Stimulated activated CD4-positive, alpha-beta T cell treated with anti-CD3 and anti-CD28 coated beads, Interleukin-1b, Interleukin-23, amount 100 ng/mL, for 24 hours (primary cell): ENCODE results near the gene EPS15.
"Not testable (repeated sequence)": the region's sequence is repeated elsewhere in the genome, so short reads cannot be mapped to it uniquely, and the experiment has no call there.

ENCODE experiments used
- DNase-seq, 4 experiments: peaks; one replicate each; pipeline ENCODE4 v3.0.0-alpha.2; 2020; ENCODE audit warnings: low read depth in 4 of 4, low spot score in 1 of 4

The EPS15 gene

GRCh38 chr1:51519048-51519864 is at the start of gene EPS15:
EPS15 (minus strand) TSS chr1:51519266; CDS start chr1:51519231, 35 bp downstream.
- DNase-seq = peak; percentile 52 to 85 (median 84)

- no peak for DNase-seq
These were observed 49.3 kb upstream of the EPS15 start for GRCh38 chr1:51568231-51568935.

DNA sequence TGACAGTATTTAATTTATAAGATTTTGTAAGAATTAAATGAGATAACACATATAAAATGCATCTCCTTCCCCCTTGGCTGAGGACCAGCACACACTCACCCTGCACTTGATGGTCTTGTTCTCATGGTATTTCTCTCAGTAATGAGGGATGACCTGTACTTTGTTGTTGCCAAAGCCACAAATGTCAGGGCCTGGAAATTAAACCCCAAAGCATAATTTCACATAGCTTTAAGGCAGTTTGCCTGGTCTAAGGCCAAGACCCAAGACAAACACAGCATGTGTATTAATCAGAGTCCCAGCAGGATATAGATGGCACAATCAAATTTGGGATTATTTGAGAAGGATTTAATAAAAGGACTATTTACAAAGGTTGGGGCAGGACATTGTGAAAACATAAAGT is 48.6 kb upstream of the EPS15 start:
- no peak for DNase-seq

GRCh38 chr1:51566260-51566659 is 47.2 kb upstream of the EPS15 start:
- DNase-seq = no peak

DNA sequence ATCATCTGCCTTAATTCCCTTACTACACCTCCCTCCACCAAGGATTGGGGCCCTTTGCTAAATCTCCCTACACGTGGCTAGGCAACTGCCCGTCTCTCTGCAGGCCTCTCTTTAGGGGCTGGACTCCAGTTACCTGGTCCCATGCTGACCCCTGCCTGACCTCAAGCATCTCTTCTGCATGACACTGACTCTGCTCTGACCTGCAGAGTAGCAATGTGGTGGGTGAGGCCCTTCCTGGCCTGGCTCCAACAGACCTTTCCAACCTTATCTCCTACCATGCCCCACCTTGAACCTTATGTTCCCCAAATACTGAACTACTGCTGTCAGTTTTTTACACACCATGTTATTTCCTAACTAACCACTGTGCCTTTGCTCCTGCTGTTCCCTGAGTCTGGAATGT is 45.9 kb upstream of the EPS15 start:
- no peak for DNase-seq

DNA sequence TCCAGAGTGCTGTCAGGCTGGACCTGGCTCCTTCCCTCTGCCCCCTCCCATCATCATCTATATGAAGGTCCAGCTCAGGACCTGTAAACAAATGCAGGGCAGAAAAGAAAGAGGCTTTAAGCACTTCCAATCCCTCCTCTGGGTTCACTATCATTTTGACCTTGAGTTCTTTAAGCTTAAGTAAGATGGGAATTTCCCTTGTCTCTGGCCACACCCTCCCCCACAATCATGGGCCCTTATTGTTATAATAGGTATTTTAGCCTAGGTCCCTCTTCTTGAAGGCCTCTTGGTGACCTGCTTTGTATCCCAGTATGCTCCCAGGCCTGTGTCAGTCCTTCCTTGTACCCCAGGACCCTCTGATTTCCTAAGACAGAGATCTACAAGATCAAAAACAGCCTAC is 45.1 kb upstream of the EPS15 start:
- no peak for DNase-seq

DNA sequence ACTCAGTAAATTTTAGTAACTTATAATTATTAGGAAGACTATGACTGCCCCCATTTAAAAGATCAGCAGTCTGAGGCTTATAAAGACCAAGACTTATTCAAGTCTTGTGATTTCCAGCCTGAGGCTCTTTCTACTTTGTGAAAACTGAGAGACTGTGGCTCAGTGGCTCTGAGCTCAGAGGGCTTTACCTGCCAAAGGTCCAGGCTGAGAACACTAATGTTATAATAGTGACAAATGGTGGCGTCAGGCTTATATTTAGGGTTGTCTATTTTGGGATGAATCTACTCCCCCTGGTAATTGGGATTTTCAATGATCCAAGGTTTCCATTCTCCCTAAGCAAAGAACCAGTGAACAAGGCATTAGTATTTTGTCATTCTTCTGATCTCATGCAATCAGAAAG is 42.6 kb upstream of the EPS15 start:
- DNase-seq = no peak

GRCh38 chr1:51560895-51561294 is 41.8 kb upstream of the EPS15 start:
- DNase-seq = not testable (repeated sequence)

DNA sequence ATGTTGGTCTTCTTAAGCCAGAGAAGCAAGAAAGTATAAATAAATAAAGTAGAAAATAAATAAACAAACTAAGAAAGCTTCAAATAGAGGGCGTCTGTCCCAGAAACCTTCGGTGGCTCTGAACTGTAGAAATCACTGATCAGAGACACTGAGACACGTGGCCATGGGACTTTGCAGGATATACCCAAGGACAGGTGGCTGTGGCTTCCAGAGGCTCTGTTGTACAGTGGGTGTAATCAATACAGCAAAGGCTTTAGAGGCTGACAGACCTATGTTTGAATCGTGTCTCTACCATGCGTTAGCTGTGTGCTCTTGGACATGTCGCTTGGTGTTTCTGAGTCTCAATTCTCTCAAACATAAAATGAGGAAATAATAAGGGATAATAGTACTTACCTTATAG is 41.0 kb upstream of the EPS15 start:
- no peak for DNase-seq

DNA sequence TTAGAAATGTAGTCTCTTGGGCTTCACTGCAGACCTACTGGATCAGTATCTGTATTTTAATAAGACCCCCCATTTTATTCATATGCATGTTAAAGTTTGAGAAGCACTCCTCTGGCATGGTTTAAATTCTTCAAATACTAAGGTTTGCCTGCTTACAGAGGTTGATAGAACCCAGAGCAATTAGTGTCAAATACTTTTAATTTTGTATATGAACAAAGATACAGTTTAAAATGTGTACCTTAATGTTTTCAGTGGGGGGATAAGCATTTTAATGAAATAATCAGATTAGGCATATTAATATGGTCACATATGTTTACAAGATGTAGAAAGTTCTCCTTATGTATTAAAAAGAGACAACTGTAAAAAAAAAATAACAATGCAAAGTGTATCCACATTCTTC is 40.4 kb upstream of the EPS15 start:
- DNase-seq = no peak

DNA sequence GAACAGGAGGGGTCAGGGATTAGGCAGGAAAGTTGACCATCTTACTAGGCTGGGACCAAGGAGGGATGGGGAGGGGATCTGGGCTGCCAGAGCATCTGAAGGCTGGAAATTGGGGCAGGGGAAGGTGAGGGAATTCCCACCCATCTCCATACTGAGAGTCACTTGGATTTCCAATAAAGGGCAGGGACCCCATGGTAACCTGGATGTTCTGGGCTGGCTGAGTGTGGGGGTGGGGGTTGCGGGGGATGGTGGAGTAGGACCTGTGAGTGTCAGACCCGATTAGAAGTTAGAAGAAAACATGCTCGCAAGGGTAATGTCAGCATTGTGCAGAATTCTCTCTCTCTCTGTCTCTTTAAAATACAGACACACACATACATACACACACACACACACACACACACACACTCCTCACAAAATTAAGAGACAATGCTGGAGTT is 40.0 kb upstream of the EPS15 start:
- DNase-seq = no peak

DNA sequence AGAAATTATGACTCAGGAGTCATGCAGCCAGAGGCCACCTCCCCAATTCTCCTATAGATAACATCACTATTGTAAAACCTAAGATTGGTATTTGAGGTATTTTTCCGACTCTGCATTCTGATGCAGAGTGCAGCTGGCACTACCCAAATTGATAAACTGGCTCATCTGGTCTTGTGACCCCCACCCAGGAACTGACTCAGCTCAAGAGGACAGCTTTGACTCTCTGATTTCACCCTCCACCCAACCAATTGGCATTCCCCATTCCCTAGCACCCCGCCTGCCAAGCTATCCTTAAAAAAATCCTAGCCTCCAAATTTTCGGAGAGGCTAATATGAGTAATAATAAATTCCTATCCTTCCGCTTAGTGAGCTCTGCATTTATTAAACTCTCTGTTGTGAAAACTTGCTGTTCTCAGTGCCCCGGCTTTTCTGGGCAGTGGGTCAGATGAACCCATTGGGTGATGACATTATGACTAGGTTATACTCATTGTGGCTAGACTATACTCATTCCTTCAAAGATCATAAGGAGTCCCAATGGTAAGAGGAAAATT is 39.4 kb upstream of the EPS15 start:
- no peak for DNase-seq

- no peak for DNase-seq
These were observed 38.1 kb upstream of the EPS15 start for GRCh38 chr1:51557168-51557567.

DNA sequence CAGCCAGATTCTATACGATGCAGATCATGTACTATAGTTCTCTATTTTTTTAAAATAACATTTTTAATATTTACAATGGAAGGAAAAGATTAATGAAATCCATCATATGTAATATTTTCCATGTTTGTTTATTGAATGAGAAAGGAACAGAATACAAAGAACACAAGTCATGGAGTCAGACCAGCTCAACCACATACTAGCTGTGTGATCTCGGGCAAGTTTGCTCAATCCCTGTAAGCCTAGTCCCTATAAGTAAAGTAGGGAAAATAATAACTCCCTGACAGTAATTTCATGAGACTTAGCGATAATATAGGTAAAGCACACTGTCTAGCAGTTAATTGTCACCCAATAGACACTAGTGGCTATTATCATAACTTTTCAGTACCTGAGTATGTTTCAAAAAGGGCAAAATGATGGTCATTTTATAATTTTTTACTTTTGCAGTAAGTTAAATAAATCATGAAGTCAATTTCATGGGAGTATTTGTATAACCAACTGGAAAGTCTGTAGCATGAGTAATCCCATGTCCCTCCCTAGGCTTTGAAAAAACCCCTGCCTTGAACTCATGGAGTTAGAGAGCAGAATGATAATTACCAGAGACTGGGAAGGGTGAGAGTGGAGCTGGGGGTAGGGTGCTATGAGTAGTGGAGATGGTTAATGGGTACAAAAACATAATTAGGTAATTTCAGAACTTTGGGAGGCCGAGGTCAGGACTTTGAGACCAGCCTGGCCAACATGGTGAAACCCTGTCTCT is 37.0 kb upstream of the EPS15 start:
- DNase-seq = no peak

- no peak for DNase-seq
These were observed 34.8 kb upstream of the EPS15 start for GRCh38 chr1:51553911-51554310.

DNA sequence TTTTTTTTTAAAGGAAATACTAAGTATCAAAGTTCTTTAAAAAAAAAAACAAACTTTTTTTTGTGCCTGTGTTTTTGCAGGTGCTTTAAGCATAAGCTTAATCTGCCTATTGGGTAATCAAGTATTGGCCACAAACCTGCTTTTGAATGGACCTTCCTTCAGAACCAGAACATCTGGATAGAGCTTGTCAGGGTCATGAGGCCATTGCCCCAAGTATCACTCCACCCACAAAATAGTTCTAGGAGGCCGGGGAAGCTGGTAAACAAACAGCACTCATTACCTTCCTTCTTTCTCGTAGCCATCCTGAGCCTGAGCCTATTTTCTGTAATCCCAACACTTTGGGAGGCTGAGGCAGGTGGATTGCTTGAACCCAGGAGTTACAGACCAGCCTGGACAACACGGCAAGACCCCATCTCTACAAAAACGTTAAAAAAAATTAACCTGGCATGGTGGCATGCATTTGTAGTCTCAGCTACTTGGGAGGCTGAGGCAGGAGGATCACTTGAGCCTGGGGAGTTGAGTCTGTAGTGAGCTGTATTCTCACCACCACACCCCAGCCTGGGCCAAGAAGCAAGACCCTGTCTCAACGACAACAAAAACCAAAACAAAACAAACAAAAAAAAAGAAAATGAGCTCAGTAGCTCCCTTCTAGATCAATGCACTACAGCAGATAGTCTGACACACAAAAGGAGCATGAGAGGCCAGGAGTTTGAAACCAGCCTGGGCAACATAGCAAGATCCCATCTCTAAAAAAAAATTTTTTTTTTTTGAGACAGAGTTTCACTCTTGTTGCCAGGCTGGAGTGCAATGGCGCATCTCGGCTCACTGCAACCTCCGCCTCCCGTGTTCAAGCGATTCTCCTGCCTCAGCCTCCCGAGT is 34.1 kb upstream of the EPS15 start:
- DNase-seq = no peak

DNA sequence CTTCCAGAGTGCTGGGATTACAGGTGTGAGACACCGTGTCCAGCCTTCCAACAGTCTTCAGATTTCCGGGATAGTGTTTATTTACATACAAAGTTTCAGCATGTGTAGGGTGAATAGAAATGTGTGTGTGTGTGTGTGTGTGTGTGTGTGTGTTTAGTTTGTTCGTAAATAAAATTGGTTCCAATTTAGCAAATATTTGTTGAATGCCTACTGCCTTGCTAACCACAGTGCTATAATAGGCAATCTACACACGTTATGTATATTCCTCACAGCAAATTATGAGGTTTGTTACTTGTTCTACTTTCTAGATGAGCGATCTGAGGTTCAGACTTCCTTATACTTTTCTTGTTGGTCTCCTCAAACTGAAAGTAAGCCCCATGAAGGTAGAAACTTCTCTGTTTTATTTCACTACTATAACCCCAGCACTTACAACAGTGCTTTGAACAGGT is 32.8 kb upstream of the EPS15 start:
- DNase-seq = no peak

GRCh38 chr1:51551081-51551480 is 32.0 kb upstream of the EPS15 start:
- DNase-seq = no peak

GRCh38 chr1:51549901-51550300 is 30.8 kb upstream of the EPS15 start:
- DNase-seq = no peak

DNA sequence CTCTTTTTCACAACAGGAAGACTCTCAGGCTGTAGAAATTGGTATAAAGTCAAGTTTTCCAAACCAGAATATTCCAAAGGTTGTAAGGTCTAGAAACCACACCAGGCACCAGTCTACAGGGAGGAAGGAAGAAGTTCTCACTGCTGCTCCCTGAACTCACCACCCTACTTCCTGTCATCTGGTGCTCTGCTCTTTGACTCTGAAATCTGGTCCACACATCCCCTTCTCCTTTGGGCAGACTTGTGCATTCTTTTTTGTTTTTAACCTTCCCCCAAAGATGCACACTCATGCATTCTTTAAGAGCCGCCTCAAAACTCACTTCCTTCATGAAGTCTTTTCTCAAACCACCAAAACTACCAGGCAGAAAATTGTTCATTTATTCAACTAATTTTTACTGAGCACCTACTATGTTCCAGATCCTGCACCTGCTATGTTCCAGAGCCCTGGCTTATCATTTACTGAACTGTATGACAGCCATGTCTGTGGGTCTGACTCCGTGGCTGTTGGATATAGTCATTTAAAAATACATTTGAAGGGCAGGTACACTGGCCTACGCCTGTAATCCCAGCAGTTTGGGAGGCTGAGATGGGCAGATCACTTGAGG is 30.1 kb upstream of the EPS15 start:
- DNase-seq = no peak
